Cortex of kidney (tissue), 1 donor: Measurements from ENCODE around the gene APOL2.
"Not testable (repeated sequence)": the region's sequence is repeated elsewhere in the genome, so short reads cannot be mapped to it uniquely, and the experiment has no call there.

Source experiments
- DNase-seq: peaks from one replicate; lab custom pipeline; 2025; lab: John Stamatoyannopoulos, UW

Gene APOL2

DNA sequence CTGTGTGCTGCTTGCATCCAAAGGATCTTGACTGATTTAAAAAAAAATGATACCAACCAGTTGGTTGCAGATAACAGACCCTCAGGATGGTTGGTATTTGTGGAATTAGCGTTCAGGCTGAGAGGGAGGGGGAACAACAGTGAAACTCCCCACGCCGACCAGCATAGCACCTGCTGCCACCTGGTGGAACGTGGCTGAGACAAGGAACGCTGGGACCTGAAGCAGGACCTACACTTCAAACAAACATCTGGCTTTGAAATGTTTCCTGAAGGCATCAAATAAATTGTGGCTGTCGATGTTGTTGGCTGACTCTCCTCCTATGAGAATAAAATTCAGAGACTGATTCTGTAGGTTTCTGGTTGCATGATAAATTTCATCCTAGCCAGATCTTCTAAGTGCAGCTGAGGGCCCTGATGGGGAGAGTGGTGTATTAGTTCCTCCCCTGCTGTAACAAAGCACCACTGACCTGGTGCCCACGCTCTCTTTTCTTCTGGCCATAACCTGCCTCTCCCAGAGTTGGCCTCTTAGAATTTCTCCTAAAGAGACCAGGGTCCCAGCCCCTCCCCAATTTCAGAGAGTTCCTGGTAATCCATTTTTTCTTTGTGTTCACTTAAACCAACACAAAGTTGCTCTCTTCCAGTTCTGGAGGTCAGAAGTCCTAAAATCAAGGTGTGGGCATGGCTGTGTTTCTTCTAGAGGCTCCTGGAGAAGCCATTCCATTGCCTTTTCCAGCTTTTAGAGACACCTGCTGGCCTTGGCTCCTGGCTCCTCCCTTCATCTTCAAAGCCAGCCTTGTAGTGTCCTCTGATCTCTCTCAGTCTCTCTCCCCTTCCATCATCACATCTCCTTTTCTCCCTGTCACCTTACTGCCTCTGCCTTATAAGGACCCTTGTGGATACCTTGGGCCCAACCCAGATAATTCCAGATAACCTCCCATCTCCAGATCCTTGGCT lies 17.3 kb downstream of the APOL2 start:
- DNase-seq: no peak

DNA sequence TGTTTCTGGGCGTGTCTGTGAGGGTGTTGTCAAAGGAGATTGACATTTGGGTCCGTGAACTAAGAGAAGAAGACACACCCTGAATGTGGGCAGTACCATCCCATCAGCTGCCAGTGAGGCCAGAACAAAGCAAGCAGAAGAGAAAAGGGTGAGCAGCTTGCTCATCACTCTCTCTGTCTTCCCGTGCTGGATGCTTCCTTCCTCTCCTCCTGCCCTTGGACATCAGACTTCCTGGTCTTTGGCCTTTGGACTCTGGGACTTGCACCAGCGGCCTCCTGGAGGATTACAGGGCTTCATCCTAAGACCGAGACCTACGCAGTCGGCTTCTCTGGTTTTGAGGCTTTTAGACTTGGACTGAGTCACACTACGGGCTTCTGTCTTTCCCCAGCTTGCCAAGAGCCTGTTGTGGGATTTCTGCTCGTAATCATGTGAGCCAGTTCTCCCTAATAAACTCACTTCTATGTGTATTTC lies 18.8 kb downstream of the APOL2 start:
- no peak for DNase-seq

DNA sequence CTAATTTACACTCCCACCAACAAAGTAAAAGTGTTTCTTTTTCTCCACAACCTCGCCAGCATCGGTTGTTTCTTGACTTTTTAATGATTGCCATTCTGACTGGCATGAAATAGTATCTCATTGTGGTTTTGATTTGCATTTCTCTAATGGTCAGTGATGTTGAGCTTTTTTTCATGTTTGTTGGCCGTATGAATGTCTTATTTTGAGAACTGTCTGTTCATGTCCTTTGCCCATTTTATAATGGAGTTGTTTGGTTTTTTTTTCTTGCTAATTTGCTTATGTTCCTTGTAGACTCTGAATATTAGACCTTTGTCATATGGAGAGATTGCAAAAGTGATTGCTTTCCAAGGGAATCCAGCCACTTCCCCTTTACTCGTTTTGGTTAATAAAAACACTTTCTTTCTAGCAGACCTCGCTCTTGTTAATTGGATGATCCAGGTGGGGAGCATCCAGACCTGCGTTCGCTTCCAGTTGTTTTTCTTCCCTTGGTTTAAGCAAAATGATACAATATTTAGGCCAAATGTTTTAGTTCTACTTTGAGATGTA lies 20.6 kb downstream of the APOL2 start:
- no peak for DNase-seq

DNA sequence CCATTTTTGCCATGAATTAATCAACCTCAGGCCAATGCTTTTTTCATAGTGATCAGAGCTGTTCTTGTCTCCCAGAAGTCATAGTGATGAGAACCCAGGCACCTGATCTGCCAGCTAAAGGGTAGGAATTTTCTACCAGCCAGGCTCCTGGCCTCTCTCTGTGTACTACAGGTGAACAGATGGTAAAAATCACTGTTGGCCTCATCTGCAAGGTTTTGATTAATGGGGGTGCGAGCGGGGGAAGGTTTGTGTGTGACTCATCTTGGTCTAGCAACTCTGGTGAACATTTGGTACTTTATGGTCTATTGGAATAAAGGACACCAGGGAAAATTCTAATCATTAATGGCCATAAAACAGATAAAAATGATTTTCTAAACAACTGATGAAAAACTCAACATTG lies 23.3 kb downstream of the APOL2 start:
- DNase-seq: no peak

DNA sequence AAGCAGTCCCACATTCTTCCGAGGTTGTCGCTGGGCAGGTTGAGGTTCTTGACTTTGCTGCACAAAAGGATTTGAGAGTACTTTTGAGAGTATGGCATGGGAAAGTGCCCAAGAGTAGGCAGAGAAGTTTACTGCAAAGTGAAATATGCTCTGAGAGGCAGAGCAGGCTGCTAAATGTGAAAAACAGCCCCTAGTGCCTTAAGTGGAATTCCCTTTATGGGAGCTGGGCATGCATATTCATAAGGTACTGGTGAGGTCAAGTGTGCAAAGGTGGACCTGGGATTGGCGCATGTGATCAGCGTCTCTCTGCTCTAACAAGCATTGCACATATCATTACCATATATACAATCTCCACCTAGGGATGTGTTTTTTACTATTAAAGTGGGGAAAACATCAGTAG lies 25.7 kb downstream of the APOL2 start:
- DNase-seq: no peak

DNA sequence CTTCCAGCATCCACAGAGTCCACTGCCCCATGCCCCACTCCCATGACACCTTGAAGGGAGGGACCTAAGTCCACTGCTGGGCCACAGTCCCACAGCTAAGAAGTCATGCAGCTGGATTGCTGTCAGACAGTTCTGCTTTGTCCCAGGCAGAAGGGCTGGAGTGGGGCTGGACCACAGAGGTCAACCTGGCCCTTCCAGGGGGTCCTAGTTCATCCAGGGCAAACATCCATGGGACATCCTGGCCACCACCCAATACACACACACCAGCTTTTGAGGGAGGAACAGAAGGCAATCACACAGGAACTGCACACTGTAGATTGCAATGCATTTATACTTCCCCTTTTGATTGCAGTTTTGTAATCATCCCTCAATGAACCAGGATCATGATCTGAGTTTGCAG lies 26.4 kb downstream of the APOL2 start:
- DNase-seq: no peak

DNA sequence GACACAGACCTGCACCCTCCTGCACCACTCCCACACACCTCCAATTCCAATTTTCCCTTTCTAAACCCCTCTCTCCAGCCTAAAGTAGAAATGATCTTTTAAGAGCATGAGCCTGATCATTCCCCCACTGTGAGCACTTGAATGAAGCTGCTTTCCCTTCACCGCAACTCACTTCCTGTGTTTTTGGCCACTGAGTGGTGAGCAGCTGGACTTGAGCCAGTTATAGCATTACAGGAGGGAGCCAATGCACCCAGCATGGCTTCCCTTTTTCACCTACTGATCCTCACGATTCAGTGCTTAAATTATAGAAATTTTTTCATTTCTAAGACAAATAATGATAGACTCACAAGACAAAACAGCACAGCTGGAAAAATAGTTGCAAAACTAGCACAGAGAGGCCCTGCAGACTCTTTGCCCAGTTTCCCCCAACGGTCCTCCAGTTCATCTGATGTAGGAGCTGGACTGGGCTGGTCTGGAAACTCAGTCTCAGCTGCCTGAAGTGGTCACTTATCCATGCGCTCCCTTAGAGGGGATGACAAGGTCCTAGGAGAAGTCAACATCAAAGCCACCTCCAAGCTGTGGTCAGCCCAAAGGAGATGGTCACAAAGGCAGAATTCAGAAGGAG lies 28.0 kb downstream of the APOL2 start:
- DNase-seq: no peak

DNA sequence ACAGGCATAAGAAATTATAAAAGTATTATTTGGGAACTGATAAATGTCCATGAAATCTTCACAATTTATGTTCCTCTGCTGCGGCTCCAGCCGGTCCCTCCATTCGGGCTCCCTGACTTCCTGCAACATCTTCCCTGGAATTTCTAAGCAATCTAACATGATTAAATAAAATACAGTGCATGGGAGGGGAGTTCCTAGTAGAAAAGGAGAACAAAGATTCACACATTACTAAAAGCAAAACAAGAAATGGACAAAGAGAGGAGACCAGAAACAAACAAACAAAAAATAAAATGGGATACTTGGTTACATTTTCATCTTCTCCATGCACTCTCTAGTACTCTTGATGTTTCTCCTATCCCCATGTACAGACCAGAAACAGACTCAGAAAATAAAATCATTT lies 29.1 kb downstream of the APOL2 start:
- DNase-seq: no peak

DNA sequence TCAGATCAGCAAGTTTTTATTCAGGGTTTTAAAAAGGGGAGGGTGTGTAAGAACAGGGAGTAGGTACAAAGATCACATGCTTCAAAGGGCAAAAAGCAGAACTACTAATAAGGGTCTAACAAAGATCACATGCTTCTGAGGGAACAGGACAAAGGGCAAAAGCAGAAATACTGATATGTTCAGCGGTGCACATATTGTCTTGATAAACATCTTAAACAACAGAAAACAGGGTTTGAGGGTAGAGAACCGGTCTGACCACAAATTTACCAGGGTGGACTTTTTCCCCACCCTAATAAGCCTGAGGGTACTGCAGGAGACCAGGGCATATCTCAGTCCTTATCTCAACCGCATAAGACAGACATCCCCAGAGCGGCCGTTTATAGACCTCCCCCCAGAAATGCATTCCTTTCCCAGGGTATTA lies 29.8 kb downstream of the APOL2 start:
- DNase-seq: not testable (repeated sequence)

DNA sequence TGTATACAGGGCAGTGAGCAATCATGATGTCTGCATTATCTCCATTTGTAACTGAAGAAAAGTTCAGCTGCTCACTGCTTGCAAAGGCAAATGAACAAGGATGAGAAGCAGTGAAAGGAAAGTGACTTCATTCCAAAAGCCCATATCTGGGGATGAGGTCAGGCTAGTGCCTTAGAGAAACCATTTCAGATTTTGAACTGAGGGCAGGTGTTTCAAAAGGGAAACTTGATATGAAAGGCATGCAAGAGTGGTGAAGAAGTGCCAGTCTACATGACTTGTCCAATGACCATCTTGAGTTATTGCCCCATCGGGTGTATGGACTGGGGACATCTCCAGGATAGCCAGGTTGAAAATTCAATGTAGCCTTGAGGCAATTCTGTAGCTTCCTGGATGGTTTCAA lies 30.4 kb downstream of the APOL2 start:
- DNase-seq: no peak

DNA sequence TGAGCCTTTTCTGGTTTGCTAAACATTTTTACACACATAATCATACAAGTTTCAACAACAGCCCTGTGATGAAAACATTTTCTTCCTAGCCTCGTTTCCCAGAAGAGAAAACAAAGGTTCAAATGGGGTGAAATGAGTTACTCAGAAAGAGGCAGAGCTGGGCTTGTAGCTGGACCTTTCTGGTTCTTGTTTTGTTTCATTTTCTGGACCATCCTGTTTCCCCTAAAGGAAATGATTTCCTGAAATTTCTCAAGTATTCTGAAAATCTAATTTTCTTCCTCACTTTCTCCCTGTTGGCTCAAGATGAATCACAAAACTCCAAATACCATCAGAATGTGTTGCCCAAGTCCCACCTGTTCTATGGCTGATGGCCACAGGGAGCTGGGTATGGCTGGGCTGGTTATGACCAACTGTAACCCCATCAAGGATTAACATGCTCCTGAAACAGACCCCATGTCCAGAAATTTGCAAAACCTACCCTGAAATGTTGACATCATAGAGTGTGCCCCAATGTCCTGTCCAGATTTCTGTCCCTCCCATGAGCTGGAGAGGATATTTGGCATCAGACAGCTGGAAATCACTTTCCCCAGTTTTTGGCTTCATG lies 31.1 kb downstream of the APOL2 start:
- DNase-seq: no peak

DNA sequence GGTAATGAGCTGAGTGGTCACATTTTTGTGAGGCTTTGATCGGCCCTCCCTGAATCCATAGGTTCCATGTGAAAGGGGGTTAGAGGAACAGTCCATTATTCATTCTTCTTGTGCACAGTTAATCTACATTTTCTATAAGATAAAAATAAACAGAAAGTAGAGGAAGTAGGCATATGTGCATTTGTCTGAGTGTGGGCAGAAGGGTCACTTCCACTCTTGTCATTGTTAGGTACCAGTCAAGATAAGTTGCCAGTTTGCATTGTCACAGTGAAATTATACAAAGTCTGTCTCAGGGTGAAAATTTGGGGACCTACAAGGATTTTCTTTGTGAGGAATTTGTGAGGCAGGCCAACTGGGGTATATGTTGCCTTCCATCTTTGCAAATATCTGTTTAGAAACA lies 33.1 kb downstream of the APOL2 start:
- DNase-seq: no peak

DNA sequence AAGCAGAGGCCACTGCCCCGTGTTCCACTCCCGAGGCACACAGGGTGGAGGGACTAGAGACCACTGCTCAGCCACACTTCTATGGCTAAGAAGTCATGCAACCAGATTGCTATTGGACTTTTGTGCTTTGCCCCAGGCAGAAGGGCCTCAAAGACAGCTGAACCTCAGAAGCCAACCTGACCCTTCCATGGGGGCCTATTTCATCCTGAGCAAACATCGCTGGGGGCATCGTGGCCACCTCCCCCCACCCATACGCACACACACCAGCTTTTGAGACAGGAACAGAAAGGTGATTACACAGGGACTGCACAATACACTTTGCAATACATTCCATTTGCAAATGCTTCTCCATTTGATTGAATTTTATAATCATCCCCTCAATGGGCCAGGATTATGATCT lies 33.8 kb downstream of the APOL2 start:
- DNase-seq: not testable (repeated sequence)

DNA sequence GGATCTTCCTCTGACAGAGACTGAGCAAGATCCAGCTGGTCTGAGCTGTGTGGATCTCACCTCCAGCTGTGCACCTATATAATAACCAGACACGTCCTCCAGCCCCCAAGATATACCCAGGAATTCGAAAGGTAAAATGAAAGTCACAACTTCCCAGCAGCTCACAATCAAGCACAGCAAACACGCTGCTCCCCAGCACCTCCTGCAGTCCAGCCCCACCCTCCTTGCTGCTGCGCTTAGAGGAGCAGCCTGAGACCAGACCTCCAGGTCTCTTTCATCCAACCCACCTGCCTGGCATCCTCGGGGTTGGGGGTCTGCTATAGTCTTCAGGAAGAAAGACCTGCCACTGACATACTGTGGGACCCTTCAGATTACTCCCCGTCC lies 34.7 kb downstream of the APOL2 start:
- no peak for DNase-seq

DNA sequence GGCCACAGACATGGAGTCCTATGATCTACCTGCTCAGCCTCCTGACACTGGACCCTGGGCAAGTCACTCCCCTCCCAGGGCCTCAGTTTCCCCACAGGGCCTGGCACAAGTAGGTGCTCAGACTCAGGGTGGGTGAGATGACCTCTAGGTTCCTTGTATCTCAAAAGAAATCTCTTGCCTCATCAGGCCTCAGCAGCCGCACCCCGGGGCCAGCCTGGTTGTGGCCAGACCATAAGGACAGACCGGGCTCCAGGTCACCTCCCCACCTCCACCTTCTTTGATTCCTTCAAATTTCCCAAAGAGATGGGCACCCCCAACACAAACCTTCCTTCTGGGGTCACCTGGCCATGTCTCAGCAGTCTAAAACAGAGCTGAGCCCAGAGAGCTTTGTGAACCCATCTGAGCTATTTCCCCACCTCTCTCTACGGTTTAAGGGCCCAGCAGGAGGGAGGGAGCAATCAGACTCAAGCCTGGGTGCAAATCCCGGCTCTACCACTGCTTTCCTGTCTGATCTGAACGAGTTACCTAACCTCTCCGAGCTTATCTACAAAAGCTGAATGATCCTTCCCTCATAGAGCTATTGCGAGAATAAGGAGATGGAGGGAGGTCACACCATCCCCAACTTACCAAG lies 35.2 kb downstream of the APOL2 start:
- DNase-seq: no peak

DNA sequence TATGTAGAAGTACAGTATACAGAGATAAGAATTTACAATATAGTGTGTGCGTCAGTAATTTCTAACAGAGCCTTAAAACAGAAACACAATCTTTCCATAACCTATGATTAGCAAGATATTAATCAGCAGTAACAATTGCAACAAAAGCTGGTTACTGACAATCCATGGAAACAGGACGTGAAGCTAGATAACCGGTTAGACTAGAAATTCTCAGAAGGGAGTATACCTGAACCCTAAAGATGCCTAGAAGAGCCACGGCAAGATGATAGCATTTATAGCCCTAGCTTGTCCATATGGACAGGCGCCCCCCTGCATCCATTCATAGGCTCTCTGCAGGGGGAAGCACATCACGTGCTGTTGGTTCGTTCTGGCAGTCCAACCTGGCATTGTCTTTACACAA lies 35.9 kb downstream of the APOL2 start:
- not testable (repeated sequence) for DNase-seq

DNA sequence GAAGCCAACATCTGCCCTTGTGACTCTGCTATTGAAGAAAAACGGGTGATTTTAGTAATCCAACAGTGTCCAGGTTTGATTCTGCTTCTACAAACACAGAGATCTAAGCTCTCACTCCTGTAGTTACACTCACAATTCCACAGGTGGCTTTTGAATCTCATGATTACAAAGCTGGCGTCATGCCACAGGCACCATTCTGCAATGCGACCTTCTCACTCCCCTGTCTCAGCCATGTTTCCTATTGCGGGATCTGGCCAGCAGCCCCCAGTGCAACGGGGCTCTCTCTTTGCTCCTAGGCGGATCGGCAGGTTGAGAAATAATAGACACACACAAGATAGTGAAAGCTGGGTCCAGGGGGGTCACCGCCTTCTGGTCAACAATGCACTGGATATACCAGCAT lies 36.4 kb downstream of the APOL2 start:
- not testable (repeated sequence) for DNase-seq

DNA sequence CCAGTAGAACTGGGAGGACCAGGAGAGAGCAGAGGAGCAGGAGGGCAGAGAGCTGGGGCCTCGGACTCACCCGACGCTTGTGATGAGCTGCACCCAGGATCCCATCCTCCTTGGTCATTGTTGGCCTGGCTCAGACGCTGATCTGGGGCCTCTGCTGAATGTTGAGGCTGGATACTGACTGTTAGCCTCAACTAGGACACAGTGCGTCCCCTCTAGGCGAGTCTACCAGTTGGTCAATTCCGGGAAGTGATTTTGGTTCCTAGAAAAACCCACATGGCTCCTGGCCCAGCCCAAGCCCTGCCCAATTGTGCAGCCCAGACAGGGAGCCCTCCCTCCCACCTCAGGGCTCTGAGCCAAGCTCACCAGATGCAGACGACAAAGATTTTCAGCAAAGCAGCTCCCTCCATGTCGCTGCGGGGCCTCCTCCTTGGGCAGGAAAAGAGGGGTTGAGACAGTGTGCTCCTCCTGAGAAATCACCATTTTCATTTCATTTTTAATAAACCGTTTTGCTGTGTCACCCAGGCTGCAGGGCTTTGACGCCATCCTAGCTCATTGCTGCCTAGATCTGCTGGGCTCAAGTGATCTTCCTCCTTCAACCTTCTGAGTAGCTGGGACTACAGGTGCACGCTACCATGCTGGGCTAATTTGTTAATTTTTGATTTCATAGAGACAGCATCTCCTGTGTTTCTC lies 37.6 kb downstream of the APOL2 start, which contains the start of gene APOL4:
TSS of gene APOL4 (minus strand) at position 180 of the 690 bp plus-strand sequence. CDS start at position 105, 75 bp downstream.
- DNase-seq: no peak

DNA sequence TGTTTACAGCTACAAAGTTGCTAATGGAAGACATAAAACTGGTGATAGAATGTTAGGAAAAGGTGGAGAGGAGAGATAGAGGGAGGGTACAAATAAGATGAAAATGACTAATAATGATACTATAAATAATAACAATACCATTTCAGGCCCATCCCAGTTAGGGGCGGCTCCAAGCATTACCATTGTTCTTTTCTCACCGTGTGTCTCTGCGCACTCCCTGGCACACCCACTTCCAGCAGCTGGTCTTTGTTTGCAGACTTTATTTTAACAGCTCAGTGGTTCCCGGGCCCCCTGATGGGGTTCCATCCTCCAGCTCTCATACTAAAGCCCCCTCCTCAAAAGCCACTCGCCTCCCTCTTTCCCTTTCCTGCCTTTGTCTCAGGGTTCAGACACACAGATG lies 38.3 kb downstream of the APOL2 start:
- not testable (repeated sequence) for DNase-seq

DNA sequence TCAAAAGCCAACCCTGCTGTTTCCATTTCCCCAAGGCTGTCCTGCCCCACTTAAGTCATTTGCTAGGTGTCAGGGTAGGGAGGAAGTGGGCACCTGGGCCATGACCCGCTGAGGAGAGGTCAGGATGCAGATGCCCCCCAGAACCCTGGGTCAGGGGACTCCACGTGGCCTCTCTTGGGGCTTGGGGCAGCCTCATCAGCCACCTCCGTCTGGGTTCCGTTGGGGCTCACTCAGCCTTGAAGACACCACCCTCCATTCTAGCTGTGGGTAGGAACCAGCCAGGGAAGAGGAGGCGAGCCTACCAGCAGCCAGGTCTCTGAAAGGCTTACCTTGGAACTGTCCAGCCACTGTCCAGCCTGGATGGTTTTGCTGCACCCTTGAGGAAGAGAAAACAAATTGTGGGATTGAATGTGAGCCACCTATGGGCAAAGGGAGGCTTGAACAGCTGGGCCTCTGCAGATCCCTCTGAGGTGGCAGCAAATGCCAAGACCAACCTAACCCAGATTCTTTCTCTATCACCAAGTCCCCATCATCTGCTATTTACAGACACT lies 40.3 kb downstream of the APOL2 start:
- no peak for DNase-seq

DNA sequence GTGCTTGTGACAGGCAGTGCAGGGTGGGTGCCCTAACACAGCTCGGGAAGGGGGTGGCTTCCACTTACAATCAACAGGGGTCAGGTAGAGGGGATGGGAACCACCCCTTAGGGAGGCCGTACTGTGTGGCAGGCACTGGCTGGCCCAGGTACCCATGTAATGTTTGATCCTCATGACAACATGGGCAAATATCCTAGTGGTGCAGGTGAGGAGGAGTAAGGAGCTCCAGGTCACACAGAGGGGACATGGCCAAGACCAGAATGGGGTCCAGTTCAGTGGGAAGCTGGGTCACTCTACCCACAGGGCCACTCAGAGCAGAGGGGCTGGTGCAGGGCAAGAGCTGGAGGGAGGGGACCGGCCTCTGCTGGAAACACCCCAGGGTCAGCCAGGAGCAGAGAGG lies 40.8 kb downstream of the APOL2 start:
- DNase-seq: no peak
